Measurements from ENCODE around the gene RUNDC3A.
"Not testable (repeated sequence)": the region's sequence is repeated elsewhere in the genome, so short reads cannot be mapped to it uniquely, and the experiment has no call there.

RUNDC3A gene

DNA sequence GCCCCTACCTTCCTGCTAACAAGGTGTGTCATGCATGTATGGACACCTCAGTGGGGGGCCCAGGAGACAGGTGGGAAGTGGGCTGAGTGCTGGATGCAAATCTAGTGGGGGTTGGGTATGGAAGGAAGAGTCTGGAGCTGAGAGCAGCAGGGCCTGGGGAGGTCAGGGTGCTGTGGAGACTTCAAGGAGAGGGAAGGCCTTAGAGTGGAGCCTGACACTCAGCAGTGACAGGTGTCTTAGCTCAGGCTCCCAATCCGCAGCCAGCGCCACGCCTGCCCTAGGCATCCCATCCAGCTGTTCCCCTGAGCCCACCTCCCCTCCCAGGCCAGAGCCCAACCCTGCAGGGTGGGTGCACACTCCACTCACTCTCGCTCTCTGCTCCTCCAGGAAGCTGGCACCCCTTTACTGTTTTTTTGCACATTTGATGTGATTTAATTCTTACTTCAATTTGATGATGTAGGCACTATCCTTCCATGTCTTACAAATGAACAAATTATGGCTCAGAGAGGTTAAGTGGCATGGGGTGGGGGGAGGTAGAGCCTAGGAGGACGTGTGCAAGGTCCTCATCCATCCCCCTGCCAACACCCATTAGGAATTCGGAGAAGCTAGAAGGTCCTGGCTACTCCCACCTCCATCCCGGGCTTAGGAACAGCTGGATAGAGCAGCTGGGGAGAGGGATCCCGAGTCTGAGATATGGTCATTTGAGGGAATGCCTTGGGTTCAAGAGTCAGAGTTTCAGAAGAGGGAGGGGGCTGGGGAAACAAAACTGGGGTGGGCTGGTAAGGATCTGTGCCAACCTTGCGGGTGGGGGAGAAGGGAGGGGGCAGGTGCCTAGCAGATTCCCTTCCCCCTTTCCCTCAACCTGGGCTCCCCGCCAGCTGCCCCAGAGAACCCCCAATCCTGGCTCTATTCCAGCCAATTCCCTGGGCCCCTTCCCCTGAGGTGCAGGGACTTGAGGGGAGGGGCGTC is 53.2 kb downstream of the RUNDC3A start:
- DNase-seq: no peak

DNA sequence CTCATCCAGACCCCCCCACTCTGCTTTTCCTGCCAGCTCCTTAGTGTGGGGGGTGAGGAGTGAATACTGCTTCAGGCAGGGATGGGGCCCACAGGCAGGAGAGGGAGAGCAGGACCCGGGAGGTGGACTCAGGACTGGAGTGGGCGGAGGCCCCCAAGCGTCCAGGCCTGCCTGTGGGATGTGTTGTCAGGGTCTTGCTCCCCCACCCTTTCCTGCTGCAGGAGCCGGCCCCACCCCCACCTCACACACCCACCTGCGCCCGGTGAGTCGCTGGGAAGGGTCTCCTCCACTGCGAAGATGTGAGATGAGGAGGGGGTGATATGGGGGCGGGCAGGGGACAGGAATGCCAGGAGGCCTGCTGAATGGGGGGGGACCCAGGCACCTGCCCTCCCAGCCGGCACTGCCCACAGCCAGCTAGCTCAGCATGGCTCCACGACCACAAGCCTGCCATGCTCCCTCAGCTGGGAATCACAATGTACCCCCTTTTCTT is 54.1 kb downstream of the RUNDC3A start:
- DNase-seq: no peak

DNA sequence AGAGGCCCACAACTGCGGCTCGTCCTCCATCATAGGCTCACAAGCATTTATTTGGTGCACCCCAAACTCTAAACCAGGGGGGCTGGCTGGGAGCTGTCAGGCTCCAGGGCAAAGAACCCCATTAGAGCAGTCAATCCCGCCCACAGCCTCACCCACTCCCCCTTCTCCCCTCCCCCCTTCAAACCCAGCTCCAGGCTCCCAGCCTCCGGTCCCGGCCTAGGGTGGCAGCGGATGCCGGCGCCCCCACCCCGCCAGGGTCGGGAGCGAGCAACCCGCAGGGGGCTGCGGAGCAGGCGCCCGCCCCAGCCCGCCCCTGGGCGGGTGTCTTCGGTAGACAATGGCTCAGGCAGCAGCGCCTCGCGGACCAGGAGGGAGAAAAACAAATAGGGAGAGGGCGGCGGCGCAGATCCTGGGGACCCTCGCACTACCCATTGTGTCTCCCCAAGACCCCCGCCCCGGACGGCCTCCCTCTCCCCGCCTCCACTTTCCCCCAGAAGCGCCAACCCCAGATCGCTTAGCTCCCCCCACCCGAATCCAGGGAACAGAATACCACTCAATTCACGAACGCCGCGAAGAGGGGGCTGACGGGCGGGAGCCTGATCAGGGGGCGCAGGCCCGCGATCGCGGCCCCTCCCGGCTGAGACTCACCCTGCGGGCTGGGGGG is 54.7 kb downstream of the RUNDC3A start:
- DNase-seq: no peak

DNA sequence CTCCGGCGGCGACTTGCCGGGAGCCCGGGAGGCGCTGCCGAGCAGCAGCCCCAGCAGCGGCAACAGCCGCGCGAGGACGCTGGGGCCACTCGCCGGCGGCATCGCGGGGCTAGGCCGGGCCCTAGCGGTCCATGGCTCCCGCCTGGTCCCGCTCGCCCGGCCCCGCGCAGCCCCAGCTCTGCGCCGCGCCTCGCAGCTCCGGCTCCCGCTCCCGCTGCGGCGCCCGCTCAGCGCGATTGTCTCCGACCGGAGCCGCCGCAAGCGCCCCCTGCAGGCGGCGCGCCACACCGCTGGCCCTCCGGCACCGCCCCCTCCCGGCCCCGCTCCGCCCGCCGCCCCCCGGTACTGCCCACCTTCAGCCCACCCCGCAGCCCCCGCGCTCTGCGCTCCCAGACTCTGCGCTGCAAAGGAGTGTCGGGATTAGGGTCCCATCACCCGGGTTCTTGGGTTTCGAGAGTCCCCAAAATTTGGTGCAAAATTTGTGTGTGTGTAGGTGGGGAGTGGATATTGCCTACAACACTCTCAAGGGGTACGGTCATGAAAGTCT is 55.3 kb downstream of the RUNDC3A start, which contains the start of gene FAM171A2:
Gene FAM171A2, minus strand, starts transcription at position 241 of the 547 bp plus-strand sequence. Its CDS starts 139 bp downstream, at position 102.
- DNase-seq: peak; percentile 59

DNA sequence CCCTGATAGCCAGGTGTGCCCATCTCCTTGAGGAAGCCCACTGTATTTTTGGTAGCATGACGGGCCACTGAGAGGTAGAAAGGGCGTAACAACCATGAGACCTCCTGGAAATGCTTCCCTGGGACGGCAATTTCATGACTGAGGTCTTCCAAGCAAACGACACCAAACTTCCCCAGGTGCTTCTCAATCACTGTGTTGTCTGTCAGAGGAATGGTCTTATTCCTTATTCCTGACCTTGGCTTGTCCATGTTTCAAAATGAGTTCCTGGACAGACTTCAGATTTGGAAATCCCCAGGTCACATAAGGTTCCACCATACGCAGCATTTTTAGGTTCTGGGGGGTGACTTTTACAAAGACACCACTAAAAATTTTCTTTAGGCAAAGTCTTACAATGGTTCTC is 56.6 kb downstream of the RUNDC3A start:
- not testable (repeated sequence) for DNase-seq

DNA sequence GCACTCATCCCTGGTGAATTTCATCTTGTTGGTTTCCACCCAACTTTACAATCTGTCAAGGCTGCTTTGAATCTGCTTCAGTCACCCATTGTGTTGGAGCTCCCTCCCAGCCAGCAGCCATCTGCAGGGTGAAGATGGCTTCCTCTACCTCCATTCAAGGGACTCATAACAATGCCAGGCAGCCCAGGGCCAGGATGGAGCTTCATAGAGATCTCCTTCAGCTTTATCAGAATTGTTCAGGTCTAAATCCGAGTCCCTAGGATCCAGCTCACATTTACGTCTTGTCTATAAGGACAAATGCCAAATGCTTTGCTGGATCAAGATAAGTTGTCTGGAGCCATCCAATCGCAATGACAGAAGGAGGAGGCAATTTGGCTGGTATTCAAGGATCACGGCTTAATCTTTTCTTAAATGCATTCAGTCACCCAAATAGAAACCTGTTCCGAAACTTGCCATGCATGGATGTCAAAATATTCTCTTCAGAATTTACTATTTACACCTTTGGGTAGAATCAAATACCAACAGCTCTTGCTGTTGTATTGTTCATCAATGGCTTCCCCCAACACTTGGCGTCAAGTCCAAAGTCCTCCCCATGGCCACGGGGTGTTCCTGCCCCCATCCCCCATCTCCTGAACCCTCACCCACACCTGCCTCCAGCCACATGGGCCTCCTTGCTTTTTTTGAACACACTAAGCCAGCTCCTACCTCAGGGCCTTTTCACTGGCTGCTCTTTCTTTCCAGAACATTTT is 59.0 kb downstream of the RUNDC3A start:
- no peak for DNase-seq

All from effector CD8-positive, alpha-beta T cell (primary cell).